Esophagus muscularis mucosa (tissue), 4 donors: ENCODE data around the gene PLCZ1. TPM values are rescaled to one million over a fixed set of nuclear protein-coding genes. Genes with fewer than 3 reads are reported as not detected.

Experiments used
- DNase-seq: peaks from one replicate; pipeline ENCODE4 v3.0.0-alpha.2; 2017; ENCODE audit errors: extremely low spot score
- H3K27ac ChIP-seq, 4 donors: fragments of 200-600 bp; sonication (generic); replicated peaks in 1 of 4; 1 replicate in 3 of 4; 2 replicates in 1 of 4; pipeline ENCODE4 v1.5.1; 2016 to 2019; ENCODE audit warnings: mild to moderate bottlenecking in 1 of 4
- H3K27me3 ChIP-seq, 4 donors: fragments of 200-600 bp; sonication (generic); one replicate each; pipeline versions ENCODE4 v1.5.1 to v1.6.0; 2016 to 2019
- H3K36me3 ChIP-seq, 4 donors: fragments of 200-600 bp; sonication (generic); one replicate each; pipeline ENCODE4 v1.5.1; 2016 to 2019
- H3K4me1 ChIP-seq, 4 donors: fragments of 200-600 bp; sonication (generic); one replicate each; pipeline ENCODE4 v1.5.1; 2016 to 2019
- H3K4me3 ChIP-seq, 4 donors: fragments of 200-600 bp; sonication (generic); 1 replicate in 2 of 4; 2 replicates in 2 of 4; pipeline ENCODE4 v1.5.1; 2016 to 2019; ENCODE audit warnings: mild to moderate bottlenecking in 4 of 4, moderate library complexity in 1 of 4
- H3K9me3 ChIP-seq, 4 donors: fragments of 200-600 bp; sonication (generic); 1 replicate in 3 of 4; 2 replicates in 1 of 4; pipeline ENCODE4 v1.5.1; 2016 to 2019
- EP300 ChIP-seq: sonication (generic); formaldehyde crosslinking; IDR thresholded peaks from one replicate; pipeline ENCODE4 v1.6.1; 2017; ENCODE audit warnings: antibody characterized with exemption
- POLR2A ChIP-seq: fragments of 450-650 bp; IDR thresholded peaks from one replicate; pipeline ENCODE4 v1.6.1; 2017; ENCODE audit warnings: antibody characterized with exemption, moderate library complexity, mild to moderate bottlenecking, low read depth
- POLR2AphosphoS5 ChIP-seq, 2 donors: sonication (generic); formaldehyde crosslinking; IDR thresholded peaks; one replicate each; pipeline ENCODE4 v1.6.1; 2017; ENCODE audit warnings: antibody characterized with exemption in 2 of 2
- WGBS: methylation state at CpG from one replicate; pipeline ENCODE4 v1.1.5; 2018; 5-methylcytosine and 5-hydroxymethylcytosine counted together
- intact Hi-C: fragments of 100-400 bp; cut with DNase I; formaldehyde crosslinking; loops from one replicate; pipeline ENCODE4 v1.15.1; 2023
- total RNA-seq, 4 donors: library from RNA; depleted of rRNA; stranded (reverse); fragments of >200 nt; gene quantifications; one replicate each; pipeline versions ENCODE4 v1.1.0 to v1.2.1, GENCODE V29; 2016
- TF ChIP-seq, protein P1 (sequence below), 3 experiments: fragments of 200-600 bp in 2 of 3; fragments of 450-650 bp in 1 of 3; sonication (generic) in 2 of 3; IDR thresholded peaks; one replicate each; pipeline ENCODE4 v1.5.1; 2017 to 2019; ENCODE audit warnings: antibody characterized with exemption in 3 of 3, mild to moderate bottlenecking in 2 of 3, moderate library complexity in 1 of 3

The PLCZ1 gene
- total RNA-seq, 4 donors from 2014 or later, result 0.83 TPM; not detected in 3

DNA sequence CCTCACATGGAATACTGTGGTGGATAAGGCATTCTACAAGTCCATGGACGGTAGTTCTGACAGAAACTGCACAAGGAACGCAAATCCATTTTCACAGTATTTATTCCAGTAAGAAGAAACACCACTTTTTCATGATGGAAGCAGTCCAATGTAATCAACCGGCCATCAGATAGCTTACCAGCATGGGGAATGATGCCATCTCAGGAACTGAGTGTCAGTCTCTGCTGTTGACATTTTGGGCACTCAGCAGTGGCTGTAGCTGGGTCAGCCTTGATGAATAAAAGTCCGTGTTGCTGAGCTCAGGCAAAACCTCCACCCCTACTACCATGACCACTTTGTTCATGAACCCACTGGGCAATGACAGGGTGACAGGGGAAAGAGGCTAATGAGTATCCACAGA is 103.4 kb downstream of the PLCZ1 start:
- TF ChIP-seq EP300, result no peak
- TF ChIP-seq, protein P1, sequence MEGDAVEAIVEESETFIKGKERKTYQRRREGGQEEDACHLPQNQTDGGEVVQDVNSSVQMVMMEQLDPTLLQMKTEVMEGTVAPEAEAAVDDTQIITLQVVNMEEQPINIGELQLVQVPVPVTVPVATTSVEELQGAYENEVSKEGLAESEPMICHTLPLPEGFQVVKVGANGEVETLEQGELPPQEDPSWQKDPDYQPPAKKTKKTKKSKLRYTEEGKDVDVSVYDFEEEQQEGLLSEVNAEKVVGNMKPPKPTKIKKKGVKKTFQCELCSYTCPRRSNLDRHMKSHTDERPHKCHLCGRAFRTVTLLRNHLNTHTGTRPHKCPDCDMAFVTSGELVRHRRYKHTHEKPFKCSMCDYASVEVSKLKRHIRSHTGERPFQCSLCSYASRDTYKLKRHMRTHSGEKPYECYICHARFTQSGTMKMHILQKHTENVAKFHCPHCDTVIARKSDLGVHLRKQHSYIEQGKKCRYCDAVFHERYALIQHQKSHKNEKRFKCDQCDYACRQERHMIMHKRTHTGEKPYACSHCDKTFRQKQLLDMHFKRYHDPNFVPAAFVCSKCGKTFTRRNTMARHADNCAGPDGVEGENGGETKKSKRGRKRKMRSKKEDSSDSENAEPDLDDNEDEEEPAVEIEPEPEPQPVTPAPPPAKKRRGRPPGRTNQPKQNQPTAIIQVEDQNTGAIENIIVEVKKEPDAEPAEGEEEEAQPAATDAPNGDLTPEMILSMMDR (IDR thresholded peaks at IDR 0.05), result no peak
- TF ChIP-seq POLR2AphosphoS5 (IDR thresholded peaks at IDR 0.05), result no peak
- no peak for TF ChIP-seq POLR2A
- intact Hi-C loops, result no loop called here
- Histone ChIP-seq H3K36me3 (no peaks in the 10 kb centered on the region), H3K27me3 (no peaks in the 10 kb centered on the region), H3K4me3 (no peak overlapping the region), H3K27ac (no peak overlapping the region), H3K9me3 (no peaks in the 10 kb centered on the region), H3K4me1 (no peaks in the 10 kb centered on the region)
- 67% methylated on average over 3 of the region's 4 CpGs for WGBS
- no peak for DNase-seq

Other genes with a start within 250 kb of the PLCZ1 start
- gene CAPZA3, start 107 bp upstream of the PLCZ1 start, total RNA-seq, result not detected